H9 (cell line): ENCODE data around the gene GRAPL. TPM values are rescaled to one million over a fixed set of nuclear protein-coding genes. Genes with fewer than 3 reads are reported as not detected.
"Not testable (repeated sequence)": the region's sequence is repeated elsewhere in the genome, so short reads cannot be mapped to it uniquely, and the experiment has no call there.

ENCODE experiments used
- DNase-seq: peaks from one replicate; pipeline ENCODE4 v3.0.0-alpha.2; 2017
- H2AFZ ChIP-seq: one replicate; pipeline ENCODE4 v1.6.1; 2013; ENCODE audit warnings: mild to moderate bottlenecking, low read length, control low read depth, moderate library complexity
- H2AK5ac ChIP-seq: 2 replicates; pipeline ENCODE4 v1.6.1; 2013; ENCODE audit warnings: low read length, control low read depth, mixed read lengths; ENCODE audit not compliant: insufficient read length
- H2BK120ac ChIP-seq: one replicate; pipeline ENCODE4 v1.6.1; 2013; ENCODE audit warnings: low read depth, mild to moderate bottlenecking, low read length, control low read depth, inconsistent platforms; ENCODE audit not compliant: poor library complexity, severe bottlenecking
- H2BK12ac ChIP-seq: 2 replicates; pipeline ENCODE4 v1.6.1; 2013; ENCODE audit warnings: low read length, control low read depth, mixed read lengths, low read depth; ENCODE audit not compliant: insufficient read length
- H2BK15ac ChIP-seq: 2 replicates; pipeline ENCODE4 v1.6.1; 2013; ENCODE audit warnings: low read depth, low read length, control low read depth
- H2BK20ac ChIP-seq: one replicate; pipeline ENCODE4 v1.6.1; 2013; ENCODE audit warnings: low read depth, mild to moderate bottlenecking, low read length, control low read depth, inconsistent platforms; ENCODE audit not compliant: poor library complexity, severe bottlenecking
- H2BK5ac ChIP-seq: 2 replicates; pipeline ENCODE4 v1.6.1; 2013; ENCODE audit warnings: low read length, control low read depth, mixed read lengths; ENCODE audit not compliant: insufficient read length
- H3K14ac ChIP-seq: 2 replicates; pipeline ENCODE4 v1.6.1; 2013; ENCODE audit warnings: low read length, control low read depth; ENCODE audit not compliant: insufficient read depth
- H3K18ac ChIP-seq: 2 replicates; pipeline ENCODE4 v1.6.1; 2013; ENCODE audit warnings: low read depth, mild to moderate bottlenecking, mixed read lengths, low read length, control low read depth; ENCODE audit not compliant: insufficient read length
- H3K23ac ChIP-seq: 2 replicates; pipeline ENCODE4 v1.6.1; 2013; ENCODE audit warnings: low read length, control low read depth, mixed read lengths, low read depth; ENCODE audit not compliant: insufficient read length
- H3K23me2 ChIP-seq: 2 replicates; pipeline ENCODE4 v1.6.1; 2013; ENCODE audit warnings: low read depth, mild to moderate bottlenecking, mixed read lengths, low read length, control low read depth; ENCODE audit not compliant: insufficient read length, poor library complexity, severe bottlenecking
- H3K27ac ChIP-seq: 2 replicates; pipeline ENCODE4 v1.5.1; 2013; ENCODE audit warnings: low read length, control low read depth, mixed read lengths, low read depth; ENCODE audit not compliant: insufficient read length
- H3K27me3 ChIP-seq: 2 replicates; pipeline ENCODE4 v1.6.1; 2013; ENCODE audit warnings: low read length, control low read depth, inconsistent platforms; ENCODE audit not compliant: insufficient read depth
- H3K4ac ChIP-seq: 2 replicates; pipeline ENCODE4 v1.6.1; 2013; ENCODE audit warnings: low read depth, mild to moderate bottlenecking, control low read depth, inconsistent platforms, low read length, moderate library complexity
- H3K4me1 ChIP-seq: 2 replicates; pipeline ENCODE4 v1.6.1; 2013; ENCODE audit warnings: low read length, control low read depth, inconsistent platforms; ENCODE audit not compliant: insufficient read depth
- H3K4me2 ChIP-seq: 2 replicates; pipeline ENCODE4 v1.6.1; 2013; ENCODE audit warnings: low read length, control low read depth, mixed read lengths; ENCODE audit not compliant: insufficient read length, insufficient read depth
- H3K56ac ChIP-seq: 2 replicates; pipeline ENCODE4 v1.6.1; 2013; ENCODE audit warnings: low read depth, mild to moderate bottlenecking, mixed read lengths, low read length, control low read depth; ENCODE audit not compliant: insufficient read length
- H3K79me1 ChIP-seq: 2 replicates; pipeline ENCODE4 v1.6.1; 2013; ENCODE audit warnings: low read depth, mild to moderate bottlenecking, moderate library complexity, low read length, control low read depth, inconsistent platforms; ENCODE audit not compliant: insufficient read depth, poor library complexity, severe bottlenecking
- H3K79me2 ChIP-seq: 2 replicates; pipeline ENCODE4 v1.6.1; 2013; ENCODE audit warnings: low read length, control low read depth, inconsistent platforms; ENCODE audit not compliant: insufficient read depth
- H3K9ac ChIP-seq: 2 replicates; pipeline ENCODE4 v1.6.1; 2013; ENCODE audit warnings: low read length, control low read depth, mixed read lengths; ENCODE audit not compliant: insufficient read length; ENCODE audit errors: extremely low read depth
- H3K9me3 ChIP-seq: one replicate; pipeline ENCODE4 v1.6.1; 2013; ENCODE audit warnings: low read depth, low read length, inconsistent platforms; ENCODE audit not compliant: control insufficient read depth
- H3T11ph ChIP-seq: one replicate; pipeline ENCODE4 v1.6.1; 2013; ENCODE audit warnings: mild to moderate bottlenecking, low read length, control low read depth, inconsistent platforms
- H4K20me1 ChIP-seq: one replicate; pipeline ENCODE4 v1.6.1; 2013; ENCODE audit not compliant: control insufficient read depth, insufficient read length, insufficient read depth
- H4K5ac ChIP-seq: 2 replicates; pipeline ENCODE4 v1.6.1; 2013; ENCODE audit warnings: low read depth, mild to moderate bottlenecking, mixed read lengths, low read length, control low read depth; ENCODE audit not compliant: insufficient read length
- H4K8ac ChIP-seq: replicated peaks from 2 replicates; pipeline ENCODE4 v1.6.1; 2013; ENCODE audit warnings: low read length, control low read depth, mixed read lengths, low read depth; ENCODE audit not compliant: insufficient read length
- H4K91ac ChIP-seq: 2 replicates; pipeline ENCODE4 v1.6.1; 2013; ENCODE audit warnings: low read depth, mild to moderate bottlenecking, moderate library complexity, mixed read lengths, low read length, control low read depth; ENCODE audit not compliant: insufficient read length
- H3K27ac Mint-ChIP-seq, 3 experiments: 2 replicates in 2 of 3; 3 replicates in 1 of 3; pipeline ENCODE4 v1.8.0; 2020 to 2021; ENCODE audit warnings: mixed read lengths in 3 of 3, mild to moderate bottlenecking in 1 of 3, moderate library complexity in 1 of 3
- H3K27me3 Mint-ChIP-seq: 2 replicates; pipeline ENCODE4 v1.8.0; 2021; ENCODE audit warnings: low read depth, mild to moderate bottlenecking, moderate library complexity, mixed read lengths
- H3K36me3 Mint-ChIP-seq, 3 experiments: 2 replicates in 2 of 3; 3 replicates in 1 of 3; pipeline ENCODE4 v1.8.0; 2020 to 2021; ENCODE audit warnings: low read depth in 3 of 3, mixed read lengths in 3 of 3; ENCODE audit not compliant: insufficient read depth in 1 of 3
- H3K4me1 Mint-ChIP-seq, 2 experiments: 2 replicates each; pipeline ENCODE4 v1.8.0; 2020; ENCODE audit warnings: mixed read lengths in 2 of 2
- H3K4me3 Mint-ChIP-seq, 2 experiments: 2 replicates in 1 of 2; 3 replicates in 1 of 2; pipeline ENCODE4 v1.8.0; 2020 to 2021; ENCODE audit warnings: mild to moderate bottlenecking in 2 of 2, mixed read lengths in 2 of 2, moderate library complexity in 1 of 2
- H3K9me3 Mint-ChIP-seq, 2 experiments: 2 replicates in 1 of 2; 3 replicates in 1 of 2; pipeline ENCODE4 v1.8.0; 2020; ENCODE audit warnings: mild to moderate bottlenecking in 2 of 2, mixed read lengths in 2 of 2, moderate library complexity in 1 of 2
- WGBS: extraction: QIAGEN DNeasy Blood & Tissue Kit; methylation state at CpG from one replicate; pipeline ENCODE4 v1.1.7; 2013; ENCODE audit warnings: missing lambda C conversion rate, low lambda C conversion rate, mixed read lengths; ENCODE audit not compliant: insufficient read length; ENCODE audit errors: extremely low coverage; 5-methylcytosine and 5-hydroxymethylcytosine counted together
- total RNA-seq: library from RNA; stranded (reverse); gene quantifications from 2 replicates; pipeline ENCODE4 v1.2.1, GENCODE V29; 2021

Gene GRAPL
- total RNA-seq, 1 experiment from 2014 or later, result 0.55 TPM

- H3K9me3 ChIP-seq, H3K27ac ChIP-seq, H4K5ac ChIP-seq, H3K4me3 Mint-ChIP-seq, H2AK5ac ChIP-seq, H4K20me1 ChIP-seq, H2BK120ac ChIP-seq, H3K56ac ChIP-seq, H3K4me1 Mint-ChIP-seq, H3K4me2 ChIP-seq, H2BK12ac ChIP-seq, H3K23me2 ChIP-seq, H3K27me3 ChIP-seq, H2BK15ac ChIP-seq, H3K79me2 ChIP-seq, H4K91ac ChIP-seq, H3K79me1 ChIP-seq, H3K9me3 Mint-ChIP-seq, H3K36me3 Mint-ChIP-seq, H3K27ac Mint-ChIP-seq, DNase-seq, H3K4ac ChIP-seq, H3K18ac ChIP-seq, H3K9ac ChIP-seq, H3K23ac ChIP-seq, H3K14ac ChIP-seq, H4K8ac ChIP-seq, H3K4me1 ChIP-seq, H2BK20ac ChIP-seq, H2BK5ac ChIP-seq, H3K27me3 Mint-ChIP-seq, H2AFZ ChIP-seq, H3T11ph ChIP-seq: not testable (repeated sequence)
- WGBS, result no CpG with 5 or more reads among the region's 6 CpGs
These were observed 9.2 kb downstream of the GRAPL start for GRCh38 chr17:19136605-19137004.

GRCh38 chr17:19137959-19138358, 10.6 kb downstream of the GRAPL start:
- not testable (repeated sequence) for H2BK20ac ChIP-seq, H3K27me3 Mint-ChIP-seq, H3K14ac ChIP-seq, H3K27me3 ChIP-seq, H2AK5ac ChIP-seq, H3T11ph ChIP-seq, H4K20me1 ChIP-seq, H3K79me1 ChIP-seq, H3K56ac ChIP-seq, H3K36me3 Mint-ChIP-seq, H3K9ac ChIP-seq, H3K4me3 Mint-ChIP-seq, DNase-seq, H3K23me2 ChIP-seq, H3K27ac ChIP-seq, H3K4me1 ChIP-seq, H2BK12ac ChIP-seq, H4K5ac ChIP-seq, H2AFZ ChIP-seq, H3K4me2 ChIP-seq, H3K4ac ChIP-seq, H3K9me3 Mint-ChIP-seq, H2BK120ac ChIP-seq, H3K23ac ChIP-seq, H2BK15ac ChIP-seq, H4K91ac ChIP-seq, H4K8ac ChIP-seq, H2BK5ac ChIP-seq, H3K4me1 Mint-ChIP-seq, H3K9me3 ChIP-seq, H3K18ac ChIP-seq, H3K79me2 ChIP-seq, H3K27ac Mint-ChIP-seq
- WGBS, result no CpG with 5 or more reads among the region's 6 CpGs
